Esophagus squamous epithelium (tissue), 5 donors: Measurements from ENCODE around the gene HNRNPA3. TPM values are rescaled to one million over a fixed set of nuclear protein-coding genes. Genes with fewer than 3 reads are reported as not detected.
A peak's percentile ranks its signal among the peaks of the same experiment; 100 is the strongest.

Experiments
- DNase-seq: peaks from one replicate; lab custom pipeline; 2025; lab: John Stamatoyannopoulos, UW
- H3K27ac ChIP-seq, 4 donors: fragments of 200-600 bp; sonication (generic); one replicate each; pipeline ENCODE4 v1.5.1; 2016 to 2019; ENCODE audit warnings: mild to moderate bottlenecking in 1 of 4
- H3K27me3 ChIP-seq, 4 donors: fragments of 200-600 bp; sonication (generic); 1 replicate in 3 of 4; 2 replicates in 1 of 4; pipeline versions ENCODE4 v1.5.1 to v1.6.0; 2017 to 2021; ENCODE audit warnings: antibody characterized with exemption in 1 of 4
- H3K36me3 ChIP-seq, 3 donors: fragments of 200-600 bp; sonication (generic); one replicate each; pipeline ENCODE4 v1.5.1; 2016 to 2019
- H3K4me1 ChIP-seq, 3 donors: fragments of 200-600 bp; sonication (generic); one replicate each; pipeline ENCODE4 v1.5.1; 2017 to 2019
- H3K4me3 ChIP-seq, 4 donors: fragments of 200-600 bp; sonication (generic); 1 replicate in 3 of 4; 2 replicates in 1 of 4; pipeline ENCODE4 v1.5.1; 2016 to 2019; ENCODE audit warnings: mild to moderate bottlenecking in 2 of 4, moderate library complexity in 1 of 4
- H3K9me3 ChIP-seq, 3 donors: fragments of 200-600 bp; sonication (generic); one replicate each; pipeline ENCODE4 v1.5.1; 2016 to 2019
- CTCF ChIP-seq, 6 experiments: fragments of 450-650 bp in 4 of 6; fragments of 200-600 bp in 2 of 6; sonication (generic) in 2 of 6; IDR thresholded peaks; one replicate each; pipeline ENCODE4 v1.5.1; 2016 to 2019; ENCODE audit warnings: antibody characterized with exemption in 6 of 6, mild to moderate bottlenecking in 4 of 6, moderate library complexity in 4 of 6
- POLR2A ChIP-seq, 4 donors: fragments of 450-650 bp; IDR thresholded peaks; one replicate each; pipeline ENCODE4 v1.6.1; 2017; ENCODE audit warnings: antibody characterized with exemption in 4 of 4, mild to moderate bottlenecking in 4 of 4, moderate library complexity in 3 of 4
- WGBS, 2 donors: methylation state at CpG; one replicate each; pipeline ENCODE4 v1.1.5; 2018; 5-methylcytosine and 5-hydroxymethylcytosine counted together
- intact Hi-C: fragments of 100-400 bp; cut with DNase I; formaldehyde crosslinking; loops from one replicate; pipeline ENCODE4 v1.15.0; 2022
- total RNA-seq, 4 donors: library from RNA; depleted of rRNA; stranded (reverse); fragments of >200 nt; gene quantifications; one replicate each; pipeline ENCODE4 v1.1.0, GENCODE V29; 2016
- donor health status: DM: yes; HTN: yes; CAD: no.

HNRNPA3 gene
- total RNA-seq, 4 donors from 2014 or later: 34.9 to 78.2 (median 61.6) TPM

- Histone ChIP-seq H3K27me3 (no peaks in the 10 kb centered on the region), H3K4me1 (peaks cover 0 to 76% (median 35%) of the 10 kb centered on the region in 3 donors), H3K27ac (peak overlapping the region; percentile 76 to 91 (median 88)), H3K4me3 (peak overlapping the region in 3 of 4 donors; percentile 38 to 60 (median 43)), H3K36me3 (no peaks in the 10 kb centered on the region), H3K9me3 (no peaks in the 10 kb centered on the region)
- DNase-seq: no peak
- no peak for TF ChIP-seq POLR2A (IDR thresholded peaks at IDR 0.05)
- 30 to 34% methylated on average over 8 of the region's 8 CpGs for WGBS, 2 donors
- intact Hi-C loops: loop anchor here (10.0 kb wide), 2 partner anchors 99 to 249 kb away; partner anchors contain the start of gene NFE2L2
Measured at GRCh38 chr2:177165721-177166711, 46.6 kb upstream of the HNRNPA3 start.

DNA sequence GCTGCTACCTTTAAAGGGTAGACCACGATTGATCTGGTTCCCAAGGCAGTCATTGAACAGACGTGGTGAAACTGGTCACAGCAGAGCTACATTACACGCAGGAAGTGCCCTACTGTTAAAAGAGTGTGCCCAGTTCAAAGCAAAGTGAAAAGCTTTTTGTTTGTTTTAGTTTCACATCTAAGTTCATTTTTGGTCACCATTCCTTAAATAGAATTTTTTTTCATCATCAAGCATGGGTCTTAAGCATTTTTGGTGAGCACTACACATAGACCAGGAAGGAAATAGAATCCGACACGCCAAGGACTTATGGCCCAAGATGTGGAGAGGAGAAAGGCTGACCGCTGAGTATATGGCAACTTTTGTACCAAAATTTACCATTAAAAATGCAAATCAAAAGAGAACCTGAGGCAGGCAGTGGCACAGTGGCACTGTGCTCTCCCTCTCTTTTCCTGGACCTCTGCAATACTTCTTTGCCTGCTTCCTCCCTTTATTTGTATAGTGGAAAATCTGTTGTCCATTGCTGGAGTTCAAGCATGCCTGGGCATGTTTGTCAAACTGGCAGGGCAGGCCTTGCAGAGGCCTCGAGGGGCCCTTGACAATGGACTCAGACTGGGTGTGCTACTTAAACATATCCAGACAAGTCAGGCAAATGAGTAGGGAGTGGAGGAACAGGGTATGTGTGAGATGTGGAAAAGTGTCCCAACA lies 42.6 kb upstream of the HNRNPA3 start:
- no peaks in the 10 kb centered on the region for H3K9me3 ChIP-seq
- H3K27ac ChIP-seq: peak overlapping the region; percentile 74 to 88 (median 79)
- no peak overlapping the region for H3K4me3 ChIP-seq
- WGBS, 2 donors: 39 to 41% methylated on average over 7 of the region's 7 CpGs
- no peaks in the 10 kb centered on the region for H3K36me3 ChIP-seq
- DNase-seq: no peak
- no peaks in the 10 kb centered on the region for H3K27me3 ChIP-seq
- intact Hi-C loops: loop anchor here (5.0 to 10.0 kb wide), 3 partner anchors 37 to 245 kb away; partner anchors contain the start of gene NFE2L2
- TF ChIP-seq CTCF (IDR thresholded peaks at IDR 0.05) (peak in 1 of 6 experiments; percentile 1), POLR2A (IDR thresholded peaks at IDR 0.05) (peak in 1 of 4 donors; percentile 17)
- peaks cover 0 to 76% (median 47%) of the 10 kb centered on the region in 3 donors for H3K4me1 ChIP-seq

GRCh38 chr2:177171418-177171865 lies 41.2 kb upstream of the HNRNPA3 start:
- no peaks in the 10 kb centered on the region for H3K36me3 ChIP-seq
- no peaks in the 10 kb centered on the region for H3K9me3 ChIP-seq
- intact Hi-C loops: loop anchor here (5.0 kb wide), 1 partner anchor 36 kb away; no protein-coding TSS in a partner anchor
- H3K4me1 ChIP-seq: peaks cover 0 to 61% (median 35%) of the 10 kb centered on the region in 3 donors
- H3K27ac ChIP-seq: peak overlapping the region; percentile 74 to 88 (median 79)
- TF ChIP-seq POLR2A (IDR thresholded peaks at IDR 0.05): no peak
- TF ChIP-seq CTCF (IDR thresholded peaks at IDR 0.05): no peak
- H3K4me3 ChIP-seq: no peak overlapping the region
- 43 to 55% methylated on average over 4 of the region's 4 CpGs for WGBS, 2 donors
- H3K27me3 ChIP-seq: no peaks in the 10 kb centered on the region
- DNase-seq: no peak

DNA sequence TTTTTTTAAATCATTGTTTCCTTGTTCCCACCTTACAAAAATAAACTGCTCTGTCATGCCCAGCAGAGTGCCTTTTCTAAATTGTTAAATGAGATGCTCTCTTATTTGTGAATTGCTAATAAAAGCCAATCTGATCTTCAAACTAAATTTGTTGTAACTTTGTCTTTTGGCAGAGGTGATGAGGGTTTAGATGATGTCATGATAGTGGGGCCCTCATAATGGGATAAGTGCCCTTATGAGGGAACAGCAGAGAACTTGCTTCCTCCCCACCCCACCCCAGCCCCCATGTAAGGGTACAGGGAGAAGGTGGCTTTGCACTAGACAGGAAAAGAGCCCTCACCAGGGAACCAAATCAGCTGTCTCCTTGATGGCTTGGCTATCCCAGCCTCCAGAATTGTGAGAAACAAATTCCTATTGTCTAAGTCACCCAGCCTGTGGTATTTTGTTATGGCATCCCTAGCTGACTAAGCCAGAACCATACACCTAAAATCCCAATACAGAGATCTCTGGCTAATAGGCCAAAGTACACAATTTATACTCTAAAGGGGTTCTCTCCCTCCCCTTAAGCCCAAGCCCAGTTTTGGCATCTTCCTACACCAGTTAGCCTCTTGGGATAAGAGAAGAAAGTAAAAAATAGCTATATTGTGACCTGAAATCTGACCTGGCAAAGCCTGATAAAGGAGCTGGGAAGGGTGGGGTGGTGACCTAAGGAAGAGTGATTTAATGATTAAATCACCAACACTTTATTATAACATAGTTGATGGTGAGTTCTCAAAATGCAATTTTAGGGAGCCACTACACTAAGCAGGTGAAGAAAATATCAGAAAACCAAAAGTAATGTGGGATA lies 40.3 kb upstream of the HNRNPA3 start:
- peak overlapping the region in 3 of 4 donors; percentile 74 to 88 (median 84) for H3K27ac ChIP-seq
- peaks cover 0 to 54% (median 30%) of the 10 kb centered on the region in 3 donors for H3K4me1 ChIP-seq
- no peak for DNase-seq
- H3K4me3 ChIP-seq: no peak overlapping the region
- H3K36me3 ChIP-seq: no peaks in the 10 kb centered on the region
- no peaks in the 10 kb centered on the region for H3K27me3 ChIP-seq
- H3K9me3 ChIP-seq: no peaks in the 10 kb centered on the region
- intact Hi-C loops: loop anchor here (5.0 kb wide), 1 partner anchor 35 kb away; no protein-coding TSS in a partner anchor
- TF ChIP-seq CTCF (IDR thresholded peaks at IDR 0.05): no peak

GRCh38 chr2:177174486-177174885 lies 38.1 kb upstream of the HNRNPA3 start:
- Histone ChIP-seq H3K4me1 (peaks cover 0 to 32% (median 20%) of the 10 kb centered on the region in 3 donors), H3K27ac (no peak overlapping the region), H3K36me3 (no peaks in the 10 kb centered on the region), H3K4me3 (no peak overlapping the region), H3K27me3 (no peaks in the 10 kb centered on the region), H3K9me3 (no peaks in the 10 kb centered on the region)
- no peak for DNase-seq
- intact Hi-C loops: loop anchor here (5.0 kb wide), 1 partner anchor 33 kb away; no protein-coding TSS in a partner anchor
- no peak for TF ChIP-seq CTCF (IDR thresholded peaks at IDR 0.05)
- no peak for TF ChIP-seq POLR2A (IDR thresholded peaks at IDR 0.05)
- 71 to 92% methylated on average over 4 of the region's 4 CpGs for WGBS, 2 donors
